HUES64 (cell line): Measurements from ENCODE around the gene GTF2F1.
A peak's percentile ranks its signal among the peaks of the same experiment; 100 is the strongest.
"Not testable (repeated sequence)": the region's sequence is repeated elsewhere in the genome, so short reads cannot be mapped to it uniquely, and the experiment has no call there.

Experiments
- H3K27ac ChIP-seq: 2 replicates; pipeline ENCODE4 v1.7.0; 2013; ENCODE audit warnings: low read depth, low read length, inconsistent platforms
- H3K27me3 ChIP-seq: 2 replicates; pipeline ENCODE4 v1.6.1; 2013; ENCODE audit warnings: mild to moderate bottlenecking, low read length; ENCODE audit not compliant: insufficient read depth
- H3K36me3 ChIP-seq: 2 replicates; pipeline ENCODE4 v1.6.1; 2013; ENCODE audit warnings: mild to moderate bottlenecking, low read length; ENCODE audit not compliant: insufficient read depth
- H3K4me1 ChIP-seq: 2 replicates; pipeline ENCODE4 v1.6.1; 2013; ENCODE audit warnings: mild to moderate bottlenecking, low read length, moderate library complexity; ENCODE audit not compliant: insufficient read depth
- H3K4me3 ChIP-seq: 2 replicates; pipeline ENCODE4 v1.5.1; 2013; ENCODE audit warnings: mild to moderate bottlenecking, low read length, moderate library complexity
- H3K9ac ChIP-seq: 2 replicates; pipeline ENCODE4 v1.6.1; 2013; ENCODE audit warnings: mild to moderate bottlenecking, low read depth, low read length
- H3K9me3 ChIP-seq: 2 replicates; pipeline ENCODE4 v1.6.1; 2013; ENCODE audit warnings: low read depth, low read length; ENCODE audit not compliant: insufficient read depth
- WGBS: fragments of 150-250, 120-280 bp; methylation state at CpG from one replicate; pipeline ENCODE4 v1.1.7; 2013; ENCODE audit warnings: missing lambda C conversion rate; 5-methylcytosine and 5-hydroxymethylcytosine counted together

GTF2F1 gene

GRCh38 chr19:6362351-6362801 is 30.6 kb downstream of the GTF2F1 start:
- Histone ChIP-seq H3K4me1 (no peaks in the 10 kb centered on the region), H3K27me3 (no peaks in the 10 kb centered on the region), H3K9me3 (no peaks in the 10 kb centered on the region), H3K9ac (peak overlapping the region; percentile 77), H3K4me3 (peak overlapping the region; percentile 72), H3K27ac (no peak overlapping the region), H3K36me3 (peaks cover 30% of the 10 kb centered on the region)
- WGBS: 68% methylated on average over 11 of the region's 11 CpGs

GRCh38 chr19:6362027-6362350 is 31.0 kb downstream of the GTF2F1 start:
- Histone ChIP-seq H3K4me3 (peak overlapping the region; percentile 72), H3K9ac (peak overlapping the region; percentile 77), H3K4me1 (no peaks in the 10 kb centered on the region), H3K36me3 (peaks cover 26% of the 10 kb centered on the region), H3K27me3 (no peaks in the 10 kb centered on the region), H3K9me3 (no peaks in the 10 kb centered on the region), H3K27ac (no peak overlapping the region)
- WGBS: 2% methylated on average over 7 of the region's 7 CpGs

- WGBS: 91% methylated on average over 10 of the region's 10 CpGs
- H3K27me3 ChIP-seq, H3K27ac ChIP-seq, H3K9me3 ChIP-seq, H3K9ac ChIP-seq, H3K4me1 ChIP-seq: not testable (repeated sequence)
- peak overlapping the region; percentile 72 for H3K4me3 ChIP-seq
- peaks cover 15% of the 10 kb centered on the region for H3K36me3 ChIP-seq
Measured at GRCh38 chr19:6360857-6361216, 32.1 kb downstream of the GTF2F1 start.

- H3K9ac ChIP-seq, H3K9me3 ChIP-seq, H3K27me3 ChIP-seq, H3K4me3 ChIP-seq, H3K27ac ChIP-seq, H3K4me1 ChIP-seq: not testable (repeated sequence)
- peaks cover 11% of the 10 kb centered on the region for H3K36me3 ChIP-seq
- WGBS: 96% methylated on average over 11 of the region's 12 CpGs
Measured at GRCh38 chr19:6360445-6360844, 32.5 kb downstream of the GTF2F1 start.

GRCh38 chr19:6359568-6360341 is 33.2 kb downstream of the GTF2F1 start:
- Histone ChIP-seq H3K9me3 (no peaks in the 10 kb centered on the region), H3K4me1 (no peaks in the 10 kb centered on the region), H3K36me3 (peaks cover 4% of the 10 kb centered on the region; the same call in 1 of the 2 replicates), H3K9ac (no peak overlapping the region), H3K27ac (no peak overlapping the region), H3K27me3 (no peaks in the 10 kb centered on the region), H3K4me3 (no peak overlapping the region)
- WGBS: 86% methylated on average over 5 of the region's 5 CpGs

- Histone ChIP-seq H3K9ac (no peak overlapping the region), H3K36me3 (no peaks in the 10 kb centered on the region), H3K4me3 (no peak overlapping the region), H3K9me3 (no peaks in the 10 kb centered on the region), H3K27me3 (no peaks in the 10 kb centered on the region), H3K4me1 (no peaks in the 10 kb centered on the region), H3K27ac (no peak overlapping the region)
- 73% methylated on average over 9 of the region's 9 CpGs for WGBS
Measured at GRCh38 chr19:6358003-6358402, 35.0 kb downstream of the GTF2F1 start.

GRCh38 chr19:6357174-6357573 is 35.8 kb downstream of the GTF2F1 start:
- no peak overlapping the region for H3K9ac ChIP-seq
- H3K36me3 ChIP-seq: no peaks in the 10 kb centered on the region
- H3K27ac ChIP-seq: no peak overlapping the region
- no peaks in the 10 kb centered on the region for H3K27me3 ChIP-seq
- no peaks in the 10 kb centered on the region for H3K9me3 ChIP-seq
- H3K4me1 ChIP-seq: no peaks in the 10 kb centered on the region
- WGBS: 92% methylated on average over 14 of the region's 14 CpGs
- no peak overlapping the region for H3K4me3 ChIP-seq

- H3K27me3 ChIP-seq, H3K9me3 ChIP-seq, H3K27ac ChIP-seq, H3K4me3 ChIP-seq, H3K36me3 ChIP-seq, H3K4me1 ChIP-seq, H3K9ac ChIP-seq: not testable (repeated sequence)
- WGBS: 95% methylated on average over 36 of the region's 46 CpGs
Measured at GRCh38 chr19:6355321-6356040, 37.5 kb downstream of the GTF2F1 start.

GRCh38 chr19:6354098-6354674 is 38.8 kb downstream of the GTF2F1 start:
- H3K36me3 ChIP-seq: no peaks in the 10 kb centered on the region
- no peaks in the 10 kb centered on the region for H3K9me3 ChIP-seq
- WGBS: 62% methylated on average over 4 of the region's 4 CpGs
- H3K27me3 ChIP-seq: no peaks in the 10 kb centered on the region
- H3K27ac ChIP-seq: no peak overlapping the region
- H3K9ac ChIP-seq: no peak overlapping the region
- H3K4me1 ChIP-seq: no peaks in the 10 kb centered on the region
- no peak overlapping the region for H3K4me3 ChIP-seq

GRCh38 chr19:6352381-6353165 is 40.4 kb downstream of the GTF2F1 start:
- no peaks in the 10 kb centered on the region for H3K4me1 ChIP-seq
- no peak overlapping the region for H3K4me3 ChIP-seq
- H3K36me3 ChIP-seq: no peaks in the 10 kb centered on the region
- H3K9ac ChIP-seq: no peak overlapping the region
- no peak overlapping the region for H3K27ac ChIP-seq
- H3K27me3 ChIP-seq: no peaks in the 10 kb centered on the region
- WGBS: 96% methylated on average over 2 of the region's 2 CpGs
- no peaks in the 10 kb centered on the region for H3K9me3 ChIP-seq

- Histone ChIP-seq H3K4me3 (no peak overlapping the region), H3K27ac (no peak overlapping the region), H3K9ac (no peak overlapping the region), H3K27me3 (no peaks in the 10 kb centered on the region), H3K4me1 (no peaks in the 10 kb centered on the region), H3K36me3 (no peaks in the 10 kb centered on the region), H3K9me3 (no peaks in the 10 kb centered on the region)
- 89% methylated on average over 2 of the region's 2 CpGs for WGBS
Measured at GRCh38 chr19:6350688-6351087, 42.3 kb downstream of the GTF2F1 start.
